Activated CD8-positive, alpha-beta memory T cell treated with anti-CD3 and anti-CD28 coated beads, Interleukin-2, amount 50 U/mL, for 4 hours (primary cell): Measurements from ENCODE around the gene TMEM88.
"Not testable (repeated sequence)": the region's sequence is repeated elsewhere in the genome, so short reads cannot be mapped to it uniquely, and the experiment has no call there.

Experiments used
- DNase-seq: peaks from one replicate; pipeline ENCODE4 v3.0.0-alpha.2; 2020

The TMEM88 gene

GRCh38 chr17:7856811-7857712, 2.2 kb downstream of the TMEM88 start, which contains the start of gene NAA38:
TSS of gene NAA38 (minus strand) at chr17:7857559. CDS start at chr17:7857463, 96 bp downstream.
- peak; percentile 92 for DNase-seq

GRCh38 chr17:7857713-7858521, 3.1 kb downstream of the TMEM88 start, which contains the start of gene CYB5D1:
TSS of gene CYB5D1 (plus strand) at chr17:7858003. CDS start at chr17:7858135, 132 bp downstream.
- peak; percentile 85 for DNase-seq

DNA sequence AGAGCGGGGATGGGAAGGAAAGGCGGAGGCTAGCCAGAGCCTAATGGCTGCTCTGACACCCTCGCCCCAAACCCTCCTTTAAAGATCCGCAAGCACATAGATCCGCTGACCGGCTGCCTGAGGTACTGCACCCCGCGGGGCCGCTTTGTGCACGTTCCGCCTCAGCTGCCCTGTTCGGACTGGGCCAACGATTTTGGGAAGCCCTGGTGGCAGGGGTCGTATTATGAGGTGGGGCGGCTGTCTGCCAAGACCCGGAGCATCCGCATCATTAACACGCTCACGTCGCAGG, 3.6 kb downstream of the TMEM88 start:
- DNase-seq: peak; percentile 41

- no peak for DNase-seq
Observed at GRCh38 chr17:7859028-7859427, 4.2 kb downstream of the TMEM88 start.

- peak; percentile 62 for DNase-seq
Observed at GRCh38 chr17:7862692-7863437, 8.0 kb downstream of the TMEM88 start.

GRCh38 chr17:7864384-7864783, 9.5 kb downstream of the TMEM88 start:
- DNase-seq: not testable (repeated sequence)

GRCh38 chr17:7864995-7865650, 10.3 kb downstream of the TMEM88 start:
- DNase-seq: no peak

DNA sequence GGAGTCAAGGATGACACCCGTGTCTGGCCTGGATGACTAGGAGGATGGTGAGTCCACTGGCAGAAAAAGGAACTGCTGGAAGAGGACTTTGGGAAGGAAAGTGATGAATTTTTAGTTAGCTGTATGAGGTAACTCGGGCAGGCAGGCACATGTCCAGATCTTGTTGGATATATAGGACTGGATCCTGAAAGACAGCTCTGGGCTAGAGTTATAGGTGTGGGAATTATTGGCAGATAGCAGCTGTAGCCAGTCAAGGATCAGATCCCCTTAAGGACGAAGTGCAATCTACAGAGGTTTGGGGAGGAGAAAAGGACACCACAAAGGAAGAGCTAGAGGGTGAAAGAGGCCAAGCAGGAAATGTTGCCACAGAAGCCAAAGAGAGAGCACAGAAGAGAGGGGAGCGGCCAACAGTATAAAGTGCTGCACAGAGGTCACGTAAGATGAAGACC, 13.0 kb downstream of the TMEM88 start:
- DNase-seq: no peak

DNA sequence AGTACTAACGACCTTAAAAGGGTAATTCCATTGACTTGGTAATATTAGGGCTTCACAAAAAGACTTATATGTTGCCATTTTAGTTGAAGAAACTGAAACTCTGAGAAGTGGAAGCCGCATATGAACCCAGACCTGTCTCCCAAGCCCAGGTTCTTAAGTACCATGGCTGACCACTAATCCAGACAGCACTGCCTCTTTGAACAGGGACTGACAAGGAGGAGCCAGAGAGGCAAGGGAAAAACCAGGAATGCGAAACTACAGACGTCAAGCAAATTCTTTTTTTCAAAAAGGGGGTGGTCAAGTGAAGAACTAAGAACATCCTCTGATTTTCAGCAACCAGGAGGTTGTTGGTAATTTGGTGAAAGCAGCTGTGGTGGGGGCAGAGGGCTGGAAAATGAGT, 18.2 kb downstream of the TMEM88 start:
- DNase-seq: no peak

- no peak for DNase-seq
Observed at GRCh38 chr17:7875804-7876370, 21.0 kb downstream of the TMEM88 start.

DNA sequence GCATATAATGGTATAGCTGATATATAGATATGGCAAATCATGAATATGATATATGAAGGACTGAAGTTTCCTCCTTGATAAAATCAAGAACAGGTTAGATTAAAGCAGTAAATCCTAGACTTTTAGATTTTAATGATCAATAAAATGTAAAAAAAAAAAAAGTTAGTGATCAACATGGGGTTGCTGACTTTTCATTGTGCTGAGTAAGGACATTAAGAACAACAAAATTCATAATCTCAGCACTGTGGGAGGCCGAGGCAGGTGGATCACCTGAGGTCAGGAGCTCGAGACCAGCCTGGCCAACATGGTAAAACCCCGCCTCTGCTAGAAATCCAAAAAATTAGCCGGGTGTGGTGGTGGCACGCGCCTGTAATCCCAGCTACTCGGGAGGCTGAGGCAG, 23.4 kb downstream of the TMEM88 start:
- DNase-seq: no peak

GRCh38 chr17:7880076-7880868, 25.4 kb downstream of the TMEM88 start:
- no peak for DNase-seq

DNA sequence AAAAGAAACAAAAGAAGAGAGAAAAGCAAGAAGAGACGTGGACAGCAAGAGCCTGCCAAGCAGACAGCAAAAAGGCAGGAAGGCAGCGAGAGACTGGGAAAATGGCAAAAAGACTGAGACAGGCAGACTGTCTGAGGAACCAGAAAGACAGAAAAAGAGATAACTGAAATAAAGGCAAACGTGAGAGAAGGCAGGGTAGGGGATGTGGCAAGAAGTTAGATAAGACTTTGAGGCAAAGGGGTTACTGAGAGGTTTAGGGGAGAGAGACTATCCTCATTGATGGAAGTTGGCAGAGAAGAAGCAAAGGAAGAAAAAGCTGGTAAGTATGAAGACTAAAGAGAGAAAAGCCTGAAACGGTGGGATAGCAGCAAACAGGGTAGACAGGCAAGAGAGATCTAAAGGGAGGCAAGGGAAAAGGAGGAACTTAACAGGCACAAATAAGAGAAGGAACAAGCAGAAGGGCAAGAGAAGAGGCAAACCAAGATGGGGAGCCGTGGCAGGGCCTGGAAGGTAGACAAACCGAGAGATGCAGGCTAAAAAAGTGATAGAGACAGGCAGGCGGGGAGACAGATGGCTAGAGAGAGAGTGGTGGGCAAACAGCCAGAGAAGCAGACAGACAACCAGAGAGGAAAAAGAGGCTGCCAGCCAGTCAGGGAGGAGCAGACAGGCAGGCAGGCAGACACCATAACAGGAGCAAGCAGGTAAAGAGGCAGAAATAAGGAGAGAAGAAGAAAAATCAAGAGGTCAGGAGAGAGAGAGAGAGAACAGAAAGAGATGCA, 26.6 kb downstream of the TMEM88 start:
- no peak for DNase-seq

DNA sequence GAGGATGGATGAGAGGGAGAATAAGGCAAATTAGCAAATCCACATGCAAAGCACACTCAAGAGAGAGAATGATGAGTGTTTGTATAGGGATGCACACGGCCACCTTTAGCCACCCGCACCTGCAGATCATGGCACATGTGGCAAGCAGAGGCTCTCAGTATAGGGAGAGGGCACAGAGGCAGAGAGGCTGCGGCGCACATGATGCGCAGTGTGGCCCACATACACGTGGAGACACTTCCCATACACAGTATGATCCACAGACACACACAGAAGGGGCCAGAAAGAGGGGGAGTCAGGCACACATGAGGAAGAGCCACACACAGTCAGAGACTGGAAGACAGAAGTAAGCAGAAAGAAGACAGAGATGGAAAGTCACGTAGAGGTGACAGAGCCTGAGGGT, 27.2 kb downstream of the TMEM88 start:
- no peak for DNase-seq

DNA sequence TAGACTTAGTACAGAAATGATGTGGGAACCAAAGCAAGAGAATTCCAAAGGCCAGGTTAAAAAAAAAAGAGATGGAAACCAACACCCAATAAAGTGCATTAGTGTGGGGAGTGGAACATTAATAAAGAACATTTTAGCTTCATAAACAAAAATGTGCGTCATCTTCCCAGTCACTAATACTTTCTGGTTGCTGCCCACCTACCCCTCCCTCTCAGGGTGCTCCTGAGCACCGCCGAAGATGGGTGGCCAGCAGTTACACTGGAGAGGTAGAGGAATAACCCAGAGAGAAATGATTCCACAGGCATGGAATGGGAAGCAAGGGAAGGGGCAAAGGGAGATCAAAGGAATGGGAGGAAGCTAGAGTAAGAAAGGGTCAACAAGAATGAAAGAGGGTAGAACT, 27.8 kb downstream of the TMEM88 start:
- DNase-seq: no peak

DNA sequence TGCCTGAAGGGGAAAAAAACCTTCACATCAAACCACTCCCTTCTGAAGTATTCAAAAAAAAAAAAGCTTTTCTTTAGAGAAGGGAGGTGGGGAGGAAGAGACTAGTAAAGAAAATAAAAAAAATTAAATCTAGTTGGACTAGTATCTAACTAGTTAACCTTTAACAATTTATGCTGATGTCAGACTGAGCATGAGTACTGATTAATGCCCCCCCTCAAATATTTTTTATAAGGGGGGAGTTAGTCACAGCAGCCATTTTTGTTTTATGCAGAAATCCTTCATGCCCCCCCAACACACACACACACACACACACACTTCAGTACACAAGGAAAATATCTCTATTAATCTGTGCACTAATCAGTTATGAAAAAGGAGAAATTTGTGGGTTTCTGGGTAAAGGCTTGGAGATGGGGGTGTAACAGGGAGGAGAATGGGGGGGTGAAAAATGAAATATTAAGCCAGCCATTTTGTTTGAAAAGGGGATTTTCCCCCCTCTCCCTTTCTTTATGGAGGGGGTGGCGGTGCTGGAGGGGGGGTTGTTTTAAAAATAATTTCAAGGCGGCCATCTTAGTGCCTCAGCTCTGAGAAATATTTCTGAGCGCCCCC, 29.0 kb downstream of the TMEM88 start:
- peak; percentile 35 for DNase-seq

- peak; percentile 67 for DNase-seq
Observed at GRCh38 chr17:7884581-7885366, 29.9 kb downstream of the TMEM88 start.

- DNase-seq: peak; percentile 47
Observed at GRCh38 chr17:7885367-7886226, 30.7 kb downstream of the TMEM88 start.
